ENCODE results near the gene PRMT1. TPM values are rescaled to one million over a fixed set of nuclear protein-coding genes. Genes with fewer than 3 reads are reported as not detected.

The PRMT1 gene
- total and polyA plus RNA-seq, 2 of the 13 experiments (the other 11 are each of a cell fraction or from before 2014, with no cell fraction given): 324 to 374 TPM

GRCh38 chr19:49665351-49666119 lies 11.5 kb upstream of the PRMT1 start, which contains the start of the genes BCL2L12 and IRF3 (continued):
- TF ChIP-seq ZNF768 (CRISPR knock-in tag; IDR thresholded peaks at IDR 0.05): no peak
- 0 out of 2 replicates have a peak, but pooled peaks have one; percentile 62 for TF ChIP-seq ELF4 (CRISPR knock-in tag; IDR thresholded peaks at IDR 0.05; ENCODE audit: borderline replicate concordance)
- no peak for TF ChIP-seq ARID5B (CRISPR knock-in tag; IDR thresholded peaks at IDR 0.05)
- TF ChIP-seq ATAD3A (CRISPR knock-in tag; IDR thresholded peaks at IDR 0.05): no peak
- peak; percentile 70 for TF ChIP-seq SIN3A (IDR thresholded peaks at IDR 0.05; ENCODE audit: borderline replicate concordance, low read depth, low read length)
- TF ChIP-seq NFIC (IDR thresholded peaks at IDR 0.05; ENCODE audit: low read length): no peak
- 0 out of 2 replicates have a peak, but pooled peaks have one; percentile 28 for TF ChIP-seq MYPOP (CRISPR knock-in tag; IDR thresholded peaks at IDR 0.05)
- no peak; the same call in 1 of the 2 replicates for TF ChIP-seq HOMEZ (CRISPR knock-in tag; IDR thresholded peaks at IDR 0.05; ENCODE audit: low read depth)
- TF ChIP-seq ZBTB25 (CRISPR knock-in tag; IDR thresholded peaks at IDR 0.05): no peak
- TF ChIP-seq POLR2G (IDR thresholded peaks at IDR 0.05; ENCODE audit: low read depth, low read length): peak; percentile 76
- TF ChIP-seq ZNF180 (CRISPR knock-in tag; IDR thresholded peaks at IDR 0.05; ENCODE audit: borderline replicate concordance, low read depth): no peak
- no peak for TF ChIP-seq ZNF225 (CRISPR knock-in tag; IDR thresholded peaks at IDR 0.05)
- TF ChIP-seq ZSCAN22 (CRISPR knock-in tag; IDR thresholded peaks at IDR 0.05): no peak
- peak; percentile 86; the same call in 1 of the 2 replicates for TF ChIP-seq KDM5A (IDR thresholded peaks at IDR 0.05; ENCODE audit: borderline replicate concordance, low read length)
- no peak for TF ChIP-seq CENPT (CRISPR knock-in tag; IDR thresholded peaks at IDR 0.05; ENCODE audit: low read depth)
- peak; percentile 97 for TF ChIP-seq GMEB2 (CRISPR knock-in tag; IDR thresholded peaks at IDR 0.05; ENCODE audit: low read depth)
- TF ChIP-seq FOXP1 (IDR thresholded peaks at IDR 0.05): no peak
- TF ChIP-seq FOXP1 (CRISPR knock-in tag; IDR thresholded peaks at IDR 0.05): no peak

Measured in HepG2 (cell line).